H9 (cell line): ENCODE measurements around the gene ADAMTS17. TPM values are rescaled to one million over a fixed set of nuclear protein-coding genes. Genes with fewer than 3 reads are reported as not detected.

ENCODE experiments used
- DNase-seq: peaks from one replicate; pipeline ENCODE4 v3.0.0-alpha.2; 2017
- H2AFZ ChIP-seq: one replicate; pipeline ENCODE4 v1.6.1; 2013; ENCODE audit warnings: mild to moderate bottlenecking, low read length, control low read depth, moderate library complexity
- H2AK5ac ChIP-seq: 2 replicates; pipeline ENCODE4 v1.6.1; 2013; ENCODE audit warnings: low read length, control low read depth, mixed read lengths; ENCODE audit not compliant: insufficient read length
- H2BK120ac ChIP-seq: one replicate; pipeline ENCODE4 v1.6.1; 2013; ENCODE audit warnings: low read depth, mild to moderate bottlenecking, low read length, control low read depth, inconsistent platforms; ENCODE audit not compliant: poor library complexity, severe bottlenecking
- H2BK12ac ChIP-seq: 2 replicates; pipeline ENCODE4 v1.6.1; 2013; ENCODE audit warnings: low read length, control low read depth, mixed read lengths, low read depth; ENCODE audit not compliant: insufficient read length
- H2BK15ac ChIP-seq: 2 replicates; pipeline ENCODE4 v1.6.1; 2013; ENCODE audit warnings: low read depth, low read length, control low read depth
- H2BK20ac ChIP-seq: one replicate; pipeline ENCODE4 v1.6.1; 2013; ENCODE audit warnings: low read depth, mild to moderate bottlenecking, low read length, control low read depth, inconsistent platforms; ENCODE audit not compliant: poor library complexity, severe bottlenecking
- H2BK5ac ChIP-seq: 2 replicates; pipeline ENCODE4 v1.6.1; 2013; ENCODE audit warnings: low read length, control low read depth, mixed read lengths; ENCODE audit not compliant: insufficient read length
- H3K14ac ChIP-seq: 2 replicates; pipeline ENCODE4 v1.6.1; 2013; ENCODE audit warnings: low read length, control low read depth; ENCODE audit not compliant: insufficient read depth
- H3K18ac ChIP-seq: 2 replicates; pipeline ENCODE4 v1.6.1; 2013; ENCODE audit warnings: low read depth, mild to moderate bottlenecking, mixed read lengths, low read length, control low read depth; ENCODE audit not compliant: insufficient read length
- H3K23ac ChIP-seq: 2 replicates; pipeline ENCODE4 v1.6.1; 2013; ENCODE audit warnings: low read length, control low read depth, mixed read lengths, low read depth; ENCODE audit not compliant: insufficient read length
- H3K23me2 ChIP-seq: 2 replicates; pipeline ENCODE4 v1.6.1; 2013; ENCODE audit warnings: low read depth, mild to moderate bottlenecking, mixed read lengths, low read length, control low read depth; ENCODE audit not compliant: insufficient read length, poor library complexity, severe bottlenecking
- H3K27ac ChIP-seq: 2 replicates; pipeline ENCODE4 v1.5.1; 2013; ENCODE audit warnings: low read length, control low read depth, mixed read lengths, low read depth; ENCODE audit not compliant: insufficient read length
- H3K27me3 ChIP-seq: 2 replicates; pipeline ENCODE4 v1.6.1; 2013; ENCODE audit warnings: low read length, control low read depth, inconsistent platforms; ENCODE audit not compliant: insufficient read depth
- H3K4ac ChIP-seq: 2 replicates; pipeline ENCODE4 v1.6.1; 2013; ENCODE audit warnings: low read depth, mild to moderate bottlenecking, control low read depth, inconsistent platforms, low read length, moderate library complexity
- H3K4me1 ChIP-seq: 2 replicates; pipeline ENCODE4 v1.6.1; 2013; ENCODE audit warnings: low read length, control low read depth, inconsistent platforms; ENCODE audit not compliant: insufficient read depth
- H3K4me2 ChIP-seq: 2 replicates; pipeline ENCODE4 v1.6.1; 2013; ENCODE audit warnings: low read length, control low read depth, mixed read lengths; ENCODE audit not compliant: insufficient read length, insufficient read depth
- H3K56ac ChIP-seq: 2 replicates; pipeline ENCODE4 v1.6.1; 2013; ENCODE audit warnings: low read depth, mild to moderate bottlenecking, mixed read lengths, low read length, control low read depth; ENCODE audit not compliant: insufficient read length
- H3K79me1 ChIP-seq: 2 replicates; pipeline ENCODE4 v1.6.1; 2013; ENCODE audit warnings: low read depth, mild to moderate bottlenecking, moderate library complexity, low read length, control low read depth, inconsistent platforms; ENCODE audit not compliant: insufficient read depth, poor library complexity, severe bottlenecking
- H3K79me2 ChIP-seq: 2 replicates; pipeline ENCODE4 v1.6.1; 2013; ENCODE audit warnings: low read length, control low read depth, inconsistent platforms; ENCODE audit not compliant: insufficient read depth
- H3K9ac ChIP-seq: 2 replicates; pipeline ENCODE4 v1.6.1; 2013; ENCODE audit warnings: low read length, control low read depth, mixed read lengths; ENCODE audit not compliant: insufficient read length; ENCODE audit errors: extremely low read depth
- H3K9me3 ChIP-seq: one replicate; pipeline ENCODE4 v1.6.1; 2013; ENCODE audit warnings: low read depth, low read length, inconsistent platforms; ENCODE audit not compliant: control insufficient read depth
- H3T11ph ChIP-seq: one replicate; pipeline ENCODE4 v1.6.1; 2013; ENCODE audit warnings: mild to moderate bottlenecking, low read length, control low read depth, inconsistent platforms
- H4K20me1 ChIP-seq: one replicate; pipeline ENCODE4 v1.6.1; 2013; ENCODE audit not compliant: control insufficient read depth, insufficient read length, insufficient read depth
- H4K5ac ChIP-seq: 2 replicates; pipeline ENCODE4 v1.6.1; 2013; ENCODE audit warnings: low read depth, mild to moderate bottlenecking, mixed read lengths, low read length, control low read depth; ENCODE audit not compliant: insufficient read length
- H4K8ac ChIP-seq: replicated peaks from 2 replicates; pipeline ENCODE4 v1.6.1; 2013; ENCODE audit warnings: low read length, control low read depth, mixed read lengths, low read depth; ENCODE audit not compliant: insufficient read length
- H4K91ac ChIP-seq: 2 replicates; pipeline ENCODE4 v1.6.1; 2013; ENCODE audit warnings: low read depth, mild to moderate bottlenecking, moderate library complexity, mixed read lengths, low read length, control low read depth; ENCODE audit not compliant: insufficient read length
- H3K27ac Mint-ChIP-seq, 3 experiments: 2 replicates in 2 of 3; 3 replicates in 1 of 3; pipeline ENCODE4 v1.8.0; 2020 to 2021; ENCODE audit warnings: mixed read lengths in 3 of 3, mild to moderate bottlenecking in 1 of 3, moderate library complexity in 1 of 3
- H3K27me3 Mint-ChIP-seq: 2 replicates; pipeline ENCODE4 v1.8.0; 2021; ENCODE audit warnings: low read depth, mild to moderate bottlenecking, moderate library complexity, mixed read lengths
- H3K36me3 Mint-ChIP-seq, 3 experiments: 2 replicates in 2 of 3; 3 replicates in 1 of 3; pipeline ENCODE4 v1.8.0; 2020 to 2021; ENCODE audit warnings: low read depth in 3 of 3, mixed read lengths in 3 of 3; ENCODE audit not compliant: insufficient read depth in 1 of 3
- H3K4me1 Mint-ChIP-seq, 2 experiments: 2 replicates each; pipeline ENCODE4 v1.8.0; 2020; ENCODE audit warnings: mixed read lengths in 2 of 2
- H3K4me3 Mint-ChIP-seq, 2 experiments: 2 replicates in 1 of 2; 3 replicates in 1 of 2; pipeline ENCODE4 v1.8.0; 2020 to 2021; ENCODE audit warnings: mild to moderate bottlenecking in 2 of 2, mixed read lengths in 2 of 2, moderate library complexity in 1 of 2
- H3K9me3 Mint-ChIP-seq, 2 experiments: 2 replicates in 1 of 2; 3 replicates in 1 of 2; pipeline ENCODE4 v1.8.0; 2020; ENCODE audit warnings: mild to moderate bottlenecking in 2 of 2, mixed read lengths in 2 of 2, moderate library complexity in 1 of 2
- WGBS: extraction: QIAGEN DNeasy Blood & Tissue Kit; methylation state at CpG from one replicate; pipeline ENCODE4 v1.1.7; 2013; ENCODE audit warnings: missing lambda C conversion rate, low lambda C conversion rate, mixed read lengths; ENCODE audit not compliant: insufficient read length; ENCODE audit errors: extremely low coverage; 5-methylcytosine and 5-hydroxymethylcytosine counted together
- total RNA-seq: library from RNA; stranded (reverse); gene quantifications from 2 replicates; pipeline ENCODE4 v1.2.1, GENCODE V29; 2021
- TF ChIP-seq, protein P1 (sequence below): fragments of 200-600 bp; sonication (generic); conservative IDR thresholded peaks from 3 replicates; pipeline ENCODE4 v1.8.0; 2021; ENCODE audit warnings: antibody characterized with exemption, mild to moderate bottlenecking

ADAMTS17 gene
- total RNA-seq, 1 experiment from 2014 or later: 2.9 TPM

DNA sequence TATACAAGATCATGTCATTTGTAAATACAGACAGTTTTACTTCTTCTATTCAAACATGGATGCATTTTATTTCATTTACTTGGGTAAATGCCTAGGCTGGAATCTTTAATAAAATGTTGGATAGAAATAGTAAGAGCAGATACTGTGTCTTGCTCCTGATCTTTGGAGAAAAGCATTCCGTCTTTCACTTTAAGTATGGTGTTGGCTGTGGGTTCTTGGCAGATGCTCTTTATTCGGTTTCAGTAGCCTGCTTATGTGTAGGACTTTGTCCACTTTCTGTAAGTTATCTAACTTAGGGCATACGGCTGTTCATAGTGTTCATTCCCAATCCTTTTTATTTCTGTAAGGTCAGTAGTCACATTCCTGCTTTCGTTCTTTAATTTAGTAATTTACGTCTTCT is 303.0 kb downstream of the ADAMTS17 start:
- H3K4me3 Mint-ChIP-seq: no peak overlapping the region

More for the DNA sequence above, 303.0 kb downstream of the ADAMTS17 start:
- Histone ChIP-seq H3K9me3 (no peaks in the 10 kb centered on the region), H2BK15ac (no peak overlapping the region), H3K79me1 (no peaks in the 10 kb centered on the region), H3K79me2 (no peaks in the 10 kb centered on the region), H3K23ac (no peak overlapping the region), H2BK5ac (no peak overlapping the region), H3K27me3 (no peaks in the 10 kb centered on the region), H3K18ac (no peak overlapping the region), H3K9ac (no peak overlapping the region), H3K27ac (no peak overlapping the region), H3K23me2 (no peaks in the 10 kb centered on the region), H2BK120ac (no peak overlapping the region), H2BK12ac (no peak overlapping the region), H3K56ac (no peak overlapping the region), H2AK5ac (no peak overlapping the region), H3K14ac (no peak overlapping the region), H3K4me1 (no peaks in the 10 kb centered on the region), H4K5ac (no peak overlapping the region), H2BK20ac (no peak overlapping the region), H2AFZ (no peak overlapping the region), H3T11ph (no peak overlapping the region), H4K91ac (no peak overlapping the region), H3K4me2 (no peak overlapping the region), H4K20me1 (no peaks in the 10 kb centered on the region), H3K4ac (no peak overlapping the region), H4K8ac (no peak overlapping the region)
- Mint-ChIP-seq H3K4me1 (no peaks in the 10 kb centered on the region), H3K27ac (no peak overlapping the region), H3K9me3 (no peaks in the 10 kb centered on the region), H3K36me3 (no peaks in the 10 kb centered on the region), H3K27me3 (peaks cover 4% of the 10 kb centered on the region)
- WGBS: no CpG with 5 or more reads among the region's 5 CpGs
- no peak for DNase-seq
- TF ChIP-seq, protein P1, sequence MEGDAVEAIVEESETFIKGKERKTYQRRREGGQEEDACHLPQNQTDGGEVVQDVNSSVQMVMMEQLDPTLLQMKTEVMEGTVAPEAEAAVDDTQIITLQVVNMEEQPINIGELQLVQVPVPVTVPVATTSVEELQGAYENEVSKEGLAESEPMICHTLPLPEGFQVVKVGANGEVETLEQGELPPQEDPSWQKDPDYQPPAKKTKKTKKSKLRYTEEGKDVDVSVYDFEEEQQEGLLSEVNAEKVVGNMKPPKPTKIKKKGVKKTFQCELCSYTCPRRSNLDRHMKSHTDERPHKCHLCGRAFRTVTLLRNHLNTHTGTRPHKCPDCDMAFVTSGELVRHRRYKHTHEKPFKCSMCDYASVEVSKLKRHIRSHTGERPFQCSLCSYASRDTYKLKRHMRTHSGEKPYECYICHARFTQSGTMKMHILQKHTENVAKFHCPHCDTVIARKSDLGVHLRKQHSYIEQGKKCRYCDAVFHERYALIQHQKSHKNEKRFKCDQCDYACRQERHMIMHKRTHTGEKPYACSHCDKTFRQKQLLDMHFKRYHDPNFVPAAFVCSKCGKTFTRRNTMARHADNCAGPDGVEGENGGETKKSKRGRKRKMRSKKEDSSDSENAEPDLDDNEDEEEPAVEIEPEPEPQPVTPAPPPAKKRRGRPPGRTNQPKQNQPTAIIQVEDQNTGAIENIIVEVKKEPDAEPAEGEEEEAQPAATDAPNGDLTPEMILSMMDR: no peak
